MM.1S (cell line): Measurements from ENCODE around the gene NUP37.

Source experiments
- EZH2 ChIP-seq: fragments of 300-600 bp; sonication (generic); optimal IDR thresholded peaks from 2 replicates; pipeline ENCODE3; 2017; ENCODE audit warnings: low read depth, mild to moderate bottlenecking, antibody characterized with exemption, low read length, mixed read lengths
- TF ChIP-seq, protein P1 (sequence below): fragments of 300-600 bp; sonication (generic); IDR thresholded peaks from 2 replicates; pipeline ENCODE4 v1.5.1; 2016; ENCODE audit warnings: antibody characterized with exemption, low read length, mixed read lengths

DNA sequence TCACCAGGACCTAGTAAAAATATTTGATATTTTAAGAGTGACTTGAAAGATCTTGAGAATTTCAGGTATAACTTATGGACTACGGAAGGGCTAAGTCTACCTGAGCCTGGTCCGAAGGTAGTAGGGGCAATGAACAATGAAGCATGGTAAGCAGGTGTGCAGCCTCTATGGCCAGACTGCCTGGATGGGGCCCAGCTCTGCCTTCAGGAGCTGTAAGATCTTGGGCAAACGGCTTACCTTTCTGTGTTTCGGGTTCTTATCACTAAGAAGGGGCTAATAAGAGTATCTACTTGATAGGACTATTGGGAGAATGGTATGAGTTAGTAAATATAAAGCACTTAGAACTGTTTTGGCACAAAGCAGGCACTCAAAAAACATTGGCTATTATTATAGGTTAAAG is 39.1 kb downstream of the NUP37 start:
- TF ChIP-seq, protein P1, sequence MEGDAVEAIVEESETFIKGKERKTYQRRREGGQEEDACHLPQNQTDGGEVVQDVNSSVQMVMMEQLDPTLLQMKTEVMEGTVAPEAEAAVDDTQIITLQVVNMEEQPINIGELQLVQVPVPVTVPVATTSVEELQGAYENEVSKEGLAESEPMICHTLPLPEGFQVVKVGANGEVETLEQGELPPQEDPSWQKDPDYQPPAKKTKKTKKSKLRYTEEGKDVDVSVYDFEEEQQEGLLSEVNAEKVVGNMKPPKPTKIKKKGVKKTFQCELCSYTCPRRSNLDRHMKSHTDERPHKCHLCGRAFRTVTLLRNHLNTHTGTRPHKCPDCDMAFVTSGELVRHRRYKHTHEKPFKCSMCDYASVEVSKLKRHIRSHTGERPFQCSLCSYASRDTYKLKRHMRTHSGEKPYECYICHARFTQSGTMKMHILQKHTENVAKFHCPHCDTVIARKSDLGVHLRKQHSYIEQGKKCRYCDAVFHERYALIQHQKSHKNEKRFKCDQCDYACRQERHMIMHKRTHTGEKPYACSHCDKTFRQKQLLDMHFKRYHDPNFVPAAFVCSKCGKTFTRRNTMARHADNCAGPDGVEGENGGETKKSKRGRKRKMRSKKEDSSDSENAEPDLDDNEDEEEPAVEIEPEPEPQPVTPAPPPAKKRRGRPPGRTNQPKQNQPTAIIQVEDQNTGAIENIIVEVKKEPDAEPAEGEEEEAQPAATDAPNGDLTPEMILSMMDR: no peak
- no peak for TF ChIP-seq EZH2
